NCI-H1092 (cell line): ENCODE measurements around the gene FBXL4.
A peak's percentile ranks its signal among the peaks of the same experiment; 100 is the strongest.

Experiments used
- DNase-seq: peaks from one replicate; lab custom pipeline; 2025; lab: John Stamatoyannopoulos, UW

FBXL4 gene

GRCh38 chr6:98838975-98839374, 108.8 kb downstream of the FBXL4 start:
- no peak for DNase-seq

- no peak for DNase-seq
Measured at GRCh38 chr6:98838032-98838431, 109.7 kb downstream of the FBXL4 start.

GRCh38 chr6:98836962-98837944, 110.5 kb downstream of the FBXL4 start:
- no peak for DNase-seq

- DNase-seq = no peak
Measured at GRCh38 chr6:98836025-98836961, 111.5 kb downstream of the FBXL4 start.

GRCh38 chr6:98835149-98836024, 112.4 kb downstream of the FBXL4 start:
- DNase-seq = peak; percentile 13

DNA sequence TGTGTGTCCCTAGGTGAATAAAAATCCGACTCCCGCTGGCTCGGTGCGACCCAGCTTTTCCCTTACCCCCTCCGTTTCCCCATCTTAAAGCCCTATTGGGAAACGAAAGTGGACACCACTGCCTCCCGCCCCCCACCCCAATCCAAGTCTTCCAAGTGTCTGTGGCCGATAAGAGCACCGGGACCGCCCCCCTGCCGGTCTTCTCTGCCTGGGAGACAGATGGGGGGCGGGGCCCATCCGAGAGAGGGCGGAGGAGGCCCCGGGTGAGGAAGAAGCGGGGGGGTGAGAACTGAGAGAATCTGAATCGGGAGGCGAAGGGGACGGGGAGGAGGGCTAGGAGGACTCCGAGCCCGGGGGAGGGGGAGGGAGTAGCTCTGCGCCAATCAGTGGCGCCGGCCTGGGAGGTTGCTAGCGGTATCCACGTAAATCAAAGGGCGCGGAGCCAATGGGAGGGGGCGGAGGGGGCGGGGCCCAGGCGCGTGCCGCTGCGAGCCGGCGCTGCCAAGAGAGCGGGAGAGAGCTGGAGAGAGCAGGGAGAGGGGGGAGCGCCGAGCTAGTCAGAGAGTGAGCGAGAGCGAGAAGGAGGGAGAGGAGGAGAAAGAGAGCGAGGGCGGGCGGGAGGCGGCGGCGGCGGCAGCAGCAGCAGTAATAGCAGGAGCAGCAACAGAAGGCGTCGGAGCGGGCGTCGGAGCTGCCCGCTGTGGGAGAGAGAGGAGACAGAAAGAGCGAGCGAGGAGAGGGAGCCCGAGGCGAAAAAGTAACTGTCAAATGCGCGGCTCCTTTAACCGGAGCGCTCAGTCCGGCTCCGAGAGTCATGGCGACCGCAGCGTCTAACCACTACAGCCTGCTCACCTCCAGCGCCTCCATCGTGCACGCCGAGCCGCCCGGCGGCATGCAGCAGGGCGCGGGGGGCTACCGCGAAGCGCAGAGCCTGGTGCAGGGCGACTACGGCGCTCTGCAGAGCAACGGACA, 113.4 kb downstream of the FBXL4 start, which contains the start of gene POU3F2:
TSS of gene POU3F2 (plus strand) at position 515 of the 972 bp plus-strand sequence. CDS start at position 815, 300 bp downstream.
- DNase-seq = peak; percentile 95

DNA sequence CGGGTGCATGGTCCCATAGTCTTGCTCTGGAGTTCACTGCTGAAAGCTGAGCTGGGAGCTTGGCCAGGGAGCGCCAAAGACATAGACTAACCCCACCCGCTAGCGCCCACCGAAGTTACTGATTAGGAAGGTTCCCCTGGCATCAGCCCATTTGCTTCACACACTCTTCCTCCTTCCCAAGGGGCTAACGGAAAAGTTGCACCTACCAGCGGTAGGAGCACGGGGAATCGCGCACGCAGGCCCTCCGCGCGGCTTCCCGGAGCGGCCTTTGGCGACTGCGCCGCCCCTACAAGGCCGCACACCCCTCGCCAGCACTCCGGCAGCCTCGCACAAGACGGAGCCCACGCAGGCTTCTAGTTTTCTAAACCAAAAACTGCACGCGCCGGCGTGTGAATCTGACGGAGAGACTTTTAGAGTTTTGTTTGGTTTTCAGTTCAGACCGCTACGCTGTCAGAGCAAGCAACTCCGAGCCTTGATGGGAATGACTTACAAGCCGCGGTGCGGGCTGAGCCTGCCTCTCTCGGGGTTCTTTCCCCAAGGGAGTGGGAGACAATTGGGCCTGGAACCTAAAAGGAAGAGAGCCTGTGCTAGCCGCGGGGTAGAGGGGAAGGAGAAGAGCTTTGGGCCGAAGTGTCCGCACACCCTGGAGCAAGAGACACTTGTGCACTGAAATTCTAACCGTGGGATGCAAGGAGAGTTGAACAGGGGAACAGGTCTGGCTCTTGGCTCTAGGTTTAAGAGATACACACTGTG, 114.3 kb downstream of the FBXL4 start:
- DNase-seq = peak; percentile 47

DNA sequence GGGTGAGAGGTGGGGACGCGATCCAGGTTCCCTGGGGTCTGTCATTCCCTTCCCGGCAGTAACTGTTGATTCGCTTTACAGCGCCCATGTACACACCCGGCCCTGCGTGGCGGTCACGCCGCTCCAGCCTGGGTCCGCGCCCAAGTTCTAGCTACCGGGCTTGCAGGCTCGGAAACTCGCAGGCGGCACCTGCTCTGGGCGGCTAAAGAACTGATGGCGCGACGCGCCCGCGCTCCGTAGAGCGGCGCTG, 114.8 kb downstream of the FBXL4 start:
- DNase-seq = no peak

DNA sequence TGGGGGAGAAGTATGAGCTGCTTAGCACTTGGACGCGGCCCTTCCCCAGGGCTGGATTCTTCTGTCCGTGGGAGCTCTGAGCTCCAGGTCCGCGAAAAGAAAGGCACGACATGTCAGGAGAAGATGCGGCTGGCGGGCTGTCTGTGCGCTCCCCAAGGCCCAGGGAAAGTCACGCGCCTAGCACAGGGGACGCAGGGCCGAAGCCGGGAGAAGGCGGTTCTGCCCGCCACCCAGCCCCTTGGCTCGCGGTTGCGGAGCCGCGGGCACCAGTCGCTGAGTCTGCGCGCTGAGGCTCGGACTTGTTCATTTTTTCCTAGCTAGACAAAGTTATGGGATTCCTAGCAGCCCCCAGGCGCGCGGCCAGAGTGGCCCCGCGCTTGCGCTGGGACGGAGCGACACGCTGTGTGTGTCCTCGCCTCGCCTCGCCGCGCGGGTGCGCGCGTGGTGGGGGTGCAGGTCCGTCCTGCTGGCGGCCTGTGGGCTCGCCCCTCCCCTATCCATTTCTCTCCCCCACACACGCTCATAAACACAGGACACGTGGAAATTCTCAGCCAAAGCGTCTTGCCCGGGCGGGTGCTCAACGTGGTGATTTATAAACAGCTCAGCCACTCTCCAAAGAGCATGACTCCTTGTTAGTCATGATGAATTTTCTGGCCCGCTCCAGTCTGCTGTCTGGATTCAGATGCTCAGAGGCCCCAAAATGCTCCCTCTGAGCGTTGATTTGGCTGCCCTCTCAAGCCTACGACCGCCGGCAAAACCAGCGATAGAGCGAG, 115.3 kb downstream of the FBXL4 start:
- DNase-seq = peak; percentile 10

DNA sequence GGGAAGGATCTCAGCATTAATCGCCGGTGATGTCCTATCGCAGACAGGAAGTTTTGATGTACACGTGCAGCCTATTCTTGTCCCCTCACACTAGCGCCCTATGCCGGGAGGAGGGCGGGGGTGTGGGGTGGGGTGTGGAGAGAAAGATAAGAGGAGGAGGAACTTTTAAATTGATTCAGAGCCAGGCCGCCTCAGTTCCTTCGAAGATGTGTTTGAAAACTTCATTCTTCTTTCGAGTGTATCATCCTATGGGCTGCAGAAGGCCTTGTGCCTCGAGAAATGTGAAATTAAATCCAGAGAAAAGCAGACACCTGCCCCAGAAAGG, 115.8 kb downstream of the FBXL4 start:
- DNase-seq = no peak

DNA sequence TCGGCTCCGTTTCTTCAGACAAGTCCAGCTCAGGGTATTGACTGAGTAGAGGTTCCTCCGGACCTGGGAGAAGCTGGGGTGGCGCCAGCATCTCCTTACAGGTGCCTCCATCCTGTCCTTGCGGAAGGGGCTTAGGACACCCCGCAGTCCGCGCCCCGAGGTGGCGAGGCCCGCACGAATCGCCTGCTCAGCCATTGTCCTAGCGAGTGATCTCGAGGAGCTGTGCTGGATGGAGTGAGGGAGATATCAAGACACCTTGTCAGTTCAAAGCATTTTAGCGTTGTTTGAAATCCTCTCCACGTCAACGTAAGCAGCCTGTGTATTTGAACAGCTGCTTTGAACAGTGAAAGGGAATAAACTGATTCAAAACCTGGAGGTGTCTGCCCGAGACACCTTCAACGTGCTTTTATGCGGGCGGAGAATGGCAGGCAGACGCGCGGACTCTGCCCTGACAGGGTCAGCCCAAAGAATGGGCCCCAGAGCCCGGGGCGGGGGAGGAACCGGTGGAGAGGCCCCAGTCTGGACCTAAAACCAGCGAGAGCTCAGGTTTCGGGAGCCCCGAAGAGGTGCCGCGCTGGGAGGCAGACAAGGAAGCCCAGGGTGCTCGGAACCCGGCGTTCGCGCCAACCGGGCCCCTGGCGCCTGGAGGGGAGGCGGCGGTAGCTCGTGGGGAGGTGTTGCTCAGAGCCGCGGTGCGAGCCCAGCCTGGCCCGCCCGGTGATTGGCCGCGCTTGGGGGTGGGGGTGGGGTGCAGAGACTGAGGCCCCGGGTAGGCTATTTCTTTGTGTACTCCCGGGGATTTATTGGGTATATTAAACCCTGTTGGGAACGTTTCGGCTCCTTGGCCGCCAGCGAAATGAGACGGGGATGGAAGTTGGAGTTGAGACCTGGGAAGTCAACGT, 116.4 kb downstream of the FBXL4 start:
- peak; percentile 50 for DNase-seq

DNA sequence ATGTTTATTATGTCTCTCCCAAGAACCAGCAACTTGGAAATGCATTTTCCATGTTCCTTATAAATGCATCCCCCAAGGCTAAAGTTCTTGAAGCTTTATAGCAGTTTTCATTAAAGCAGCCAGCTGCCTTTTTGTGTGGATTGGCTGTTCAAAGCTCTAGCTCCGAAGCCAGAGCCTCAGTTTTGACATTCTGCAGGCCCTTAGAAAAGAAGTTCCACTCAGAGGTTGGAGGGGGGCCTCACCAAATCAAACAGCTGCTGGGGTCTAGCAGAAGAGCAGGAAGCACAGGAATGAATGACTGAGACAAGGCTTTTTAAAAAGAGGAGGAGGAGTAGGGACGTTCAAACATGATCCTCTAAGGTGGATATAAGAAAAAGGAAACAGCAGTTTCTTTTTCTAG, 117.6 kb downstream of the FBXL4 start:
- no peak for DNase-seq

DNA sequence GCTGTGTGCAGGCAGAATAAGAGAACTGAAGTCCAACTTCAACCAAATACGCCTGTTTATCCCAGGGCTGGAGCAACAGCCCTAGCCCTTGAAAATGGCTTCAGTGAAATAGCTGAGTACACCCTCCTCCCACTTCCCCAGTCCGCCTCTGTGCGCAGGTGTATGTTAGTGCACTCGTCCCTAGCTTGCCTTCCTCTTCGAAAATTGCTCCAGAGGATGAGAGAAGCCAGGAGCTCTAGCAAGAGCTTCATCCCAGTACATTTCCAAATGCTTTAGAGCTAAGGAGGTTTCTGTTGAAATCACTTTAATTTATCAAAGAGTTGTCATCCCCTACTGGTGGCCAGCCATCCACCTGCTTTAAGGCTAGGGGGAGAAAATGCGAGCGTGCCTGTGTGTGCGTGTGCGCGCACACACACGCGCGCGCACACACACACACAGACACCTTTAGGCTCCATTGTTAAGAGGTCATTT, 118.8 kb downstream of the FBXL4 start:
- DNase-seq = no peak

DNA sequence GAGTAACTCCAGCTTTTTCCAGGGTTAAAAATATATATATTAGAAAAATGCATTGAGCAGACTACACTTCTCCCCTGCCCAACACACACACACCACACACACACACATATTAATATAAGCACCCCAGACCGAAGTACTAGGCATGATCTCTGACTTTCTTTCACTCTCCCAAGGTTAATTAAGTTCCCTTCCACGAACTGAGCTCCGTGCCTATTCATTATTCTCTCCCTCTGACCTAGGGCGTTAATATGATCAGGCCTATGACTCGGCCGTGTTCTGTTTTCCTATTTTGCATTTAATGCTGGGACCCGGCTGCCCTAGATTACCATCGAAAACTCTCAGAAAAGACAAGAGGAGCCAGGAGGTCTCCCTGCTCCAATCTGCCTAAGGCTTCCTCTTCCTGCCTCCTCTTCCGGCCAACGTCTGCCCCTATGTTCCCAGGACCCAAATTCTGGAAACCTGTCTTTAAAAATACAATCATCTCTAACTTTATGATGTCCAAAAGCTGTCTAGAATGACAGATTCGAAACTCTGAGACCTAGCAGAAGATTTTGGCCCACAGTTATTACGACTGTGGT, 119.4 kb downstream of the FBXL4 start:
- DNase-seq = no peak

- no peak for DNase-seq
Measured at GRCh38 chr6:98827295-98828159, 120.2 kb downstream of the FBXL4 start.

DNA sequence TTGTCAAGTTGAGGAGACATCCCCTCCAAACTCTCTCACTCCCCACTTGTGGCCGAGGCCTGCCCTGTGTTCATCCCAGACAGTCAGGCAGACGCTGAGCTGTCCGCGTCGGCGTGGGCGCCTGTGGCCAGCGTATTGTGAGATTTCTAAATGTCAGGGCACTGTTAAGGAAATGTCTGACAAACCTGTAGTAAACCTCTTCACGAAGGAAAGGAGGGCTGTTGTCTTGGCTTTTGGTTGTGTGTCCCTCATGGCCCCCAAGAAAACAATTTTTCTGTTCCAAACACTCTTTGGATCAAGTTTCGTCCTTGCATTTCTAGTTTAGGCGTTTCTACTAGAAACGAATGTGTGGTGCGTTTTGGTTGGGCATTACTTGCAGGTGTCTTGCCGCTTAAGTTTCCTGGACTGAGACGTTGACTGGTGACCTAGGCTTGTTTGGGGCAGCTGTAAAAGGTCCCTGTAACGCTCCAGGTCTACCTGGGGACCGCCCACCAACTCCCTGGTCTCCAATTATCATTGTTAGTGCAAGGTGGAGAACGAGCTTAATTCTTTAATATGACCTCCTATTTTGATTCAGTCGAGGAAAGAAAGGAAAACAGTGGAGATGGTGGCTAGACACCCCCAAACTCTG, 122.0 kb downstream of the FBXL4 start:
- DNase-seq = no peak
